Stimulated activated CD4-positive, alpha-beta T cell treated with anti-CD3 and anti-CD28 coated beads, Interleukin-12 subunit alpha, Interleukin-12 subunit beta, amount 100 ng/mL, for 48 hours (primary cell): ENCODE data around the gene ETDA.
"Not testable (repeated sequence)": the region's sequence is repeated elsewhere in the genome, so short reads cannot be mapped to it uniquely, and the experiment has no call there.

ENCODE experiments used
- DNase-seq, 3 donors: peaks; one replicate each; pipeline ENCODE4 v3.0.0-alpha.2; 2020; ENCODE audit warnings: low read depth in 2 of 3, low spot score in 1 of 3

Gene ETDA

DNA sequence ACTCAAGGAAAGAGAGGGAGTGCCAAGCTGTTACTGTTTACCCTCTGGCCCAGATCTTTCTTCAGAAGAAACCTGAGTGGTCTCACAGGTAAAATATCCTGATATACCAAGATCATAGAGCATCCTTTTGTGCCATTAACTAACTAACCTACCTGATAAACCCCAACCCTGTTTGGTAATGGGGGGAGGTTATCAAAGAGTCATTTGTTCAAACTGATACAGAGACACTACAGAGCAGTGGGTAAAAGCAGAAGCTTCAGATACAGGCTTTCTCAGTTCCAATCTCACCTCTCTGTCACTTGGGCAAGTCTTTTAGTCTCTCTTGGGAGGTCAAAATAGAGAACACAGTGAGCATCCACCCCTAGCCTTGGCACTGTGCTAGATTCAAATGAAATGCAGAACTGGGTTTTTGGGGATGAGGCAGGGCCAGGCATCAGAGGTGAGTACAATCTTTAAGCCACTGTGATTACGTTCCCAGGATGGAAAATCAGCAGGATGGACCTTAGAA is at the start of gene ETDA:
TSS of gene ETDA (plus strand) at position 51 of the 508 bp plus-strand sequence. CDS start 1,216 bp downstream, outside the sequence.
- DNase-seq, result not testable (repeated sequence)

DNA sequence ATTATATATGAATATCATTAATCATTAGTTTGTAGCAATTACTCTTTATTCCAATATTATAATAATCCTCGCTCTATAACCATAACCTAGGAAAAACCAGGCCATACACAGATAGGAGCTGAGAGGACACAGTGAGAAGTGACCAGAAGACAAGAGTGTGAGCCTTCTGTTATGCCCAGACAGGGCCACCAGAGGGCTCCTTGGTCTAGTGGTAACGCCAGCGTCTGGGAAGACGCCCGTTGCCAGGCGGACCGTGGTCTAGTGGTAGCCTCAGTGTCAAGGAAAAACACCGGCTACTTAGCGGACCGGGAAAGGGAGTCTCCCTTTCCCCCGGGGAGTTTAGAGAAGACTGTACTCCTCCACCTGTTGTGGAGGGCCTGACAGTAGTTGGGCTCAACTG is 45.4 kb upstream of the ETDA start:
- DNase-seq, result peak in 1 of 3 donors; percentile 16

DNA sequence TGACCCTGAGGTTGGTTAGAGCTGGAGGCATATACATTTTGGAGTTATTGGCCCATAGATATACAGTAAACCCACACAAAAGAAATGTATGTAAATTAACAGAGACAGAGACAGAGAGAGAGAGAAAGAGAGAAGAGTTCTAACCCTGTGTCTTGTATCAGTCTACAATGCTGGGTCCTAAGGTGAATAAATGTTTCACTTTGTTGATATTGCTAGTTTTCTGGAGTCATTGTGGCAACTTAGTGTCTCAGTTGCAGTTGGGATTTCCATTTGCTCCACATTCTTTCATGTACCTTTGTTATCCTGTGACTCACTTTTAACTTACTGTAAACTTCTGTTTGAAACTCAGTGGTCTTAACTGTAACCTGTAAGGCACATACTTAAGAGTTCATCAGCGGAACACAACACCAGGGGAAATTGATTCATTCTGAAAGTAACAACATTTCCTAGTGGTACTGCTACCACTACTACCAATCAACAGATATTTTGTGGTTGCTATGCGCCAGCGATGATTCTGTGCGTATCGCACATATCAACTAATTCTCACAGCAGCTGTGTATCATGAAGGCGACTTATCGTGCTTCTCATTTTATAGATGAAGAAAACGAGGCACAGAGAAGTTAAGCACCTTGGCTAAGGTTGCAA is 38.5 kb upstream of the ETDA start:
- peak; percentile 16 to 53 (median 50) for DNase-seq

DNA sequence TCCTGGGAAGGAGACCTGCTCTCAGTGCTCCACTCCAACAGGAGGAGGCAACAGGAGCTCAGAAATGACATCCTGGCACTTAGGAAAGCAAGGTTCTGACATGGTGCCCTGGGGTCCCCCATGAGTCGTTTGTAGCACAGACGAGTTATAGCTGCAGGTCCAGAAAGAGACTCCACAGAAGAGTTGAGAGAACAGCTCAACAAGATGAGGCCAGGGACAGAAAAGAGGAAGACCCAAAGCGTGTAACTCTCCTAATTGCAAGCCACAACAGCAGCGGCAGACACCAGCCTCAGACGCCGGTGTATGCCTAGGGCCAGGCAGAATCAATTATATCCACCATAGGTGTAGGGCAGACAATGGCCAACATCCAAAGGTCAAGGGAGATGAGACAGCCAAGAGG is 5.9 kb upstream of the ETDA start:
- not testable (repeated sequence) for DNase-seq

DNA sequence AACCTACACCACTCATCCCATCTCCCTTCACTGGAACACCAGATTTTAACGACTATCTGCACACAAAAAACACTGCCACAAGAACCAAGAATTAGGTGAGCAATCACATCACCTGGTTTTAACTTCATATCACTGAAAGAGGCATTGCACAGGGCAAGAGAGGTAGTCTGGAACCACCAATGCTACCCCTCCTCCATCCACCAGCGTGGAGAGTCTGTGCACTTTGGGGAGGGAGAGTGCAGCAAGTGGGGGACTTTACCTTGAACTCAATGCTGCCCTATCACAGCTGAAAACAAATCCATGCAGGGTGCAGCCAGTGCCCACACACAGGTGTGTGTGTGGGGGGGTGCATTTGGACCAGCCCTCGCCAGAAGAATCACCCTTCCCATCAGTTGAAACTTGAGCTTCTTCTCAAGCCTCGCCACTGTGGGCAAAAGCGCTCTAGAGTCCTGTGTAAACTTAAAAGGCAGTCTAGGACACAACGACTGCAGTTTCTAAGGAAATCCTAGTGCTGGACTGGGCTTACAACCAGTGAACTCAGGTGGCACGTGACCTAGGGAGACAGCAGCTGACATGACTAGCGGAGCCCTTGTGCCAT is 4.3 kb downstream of the ETDA start:
- DNase-seq, result not testable (repeated sequence)

DNA sequence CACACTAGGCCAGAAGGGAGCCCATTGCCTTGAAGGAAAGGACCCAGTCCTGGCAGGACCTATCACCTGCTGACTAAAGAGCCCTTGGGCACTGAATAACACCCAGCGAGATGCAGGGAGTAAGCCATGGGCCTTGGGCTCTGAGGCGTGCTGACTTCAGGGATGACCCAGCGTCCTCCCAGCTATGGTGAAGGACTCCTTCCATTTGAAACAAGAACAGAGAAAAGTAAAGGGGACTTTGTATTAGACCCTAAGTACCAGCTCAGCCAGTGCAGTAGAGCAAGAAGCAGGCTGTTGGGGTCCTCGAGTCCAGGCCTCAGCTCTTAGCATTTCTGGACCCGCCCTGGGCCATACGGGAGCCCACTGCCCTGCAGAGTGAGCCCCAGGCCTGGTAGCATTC is 5.1 kb downstream of the ETDA start:
- DNase-seq, result no peak

DNA sequence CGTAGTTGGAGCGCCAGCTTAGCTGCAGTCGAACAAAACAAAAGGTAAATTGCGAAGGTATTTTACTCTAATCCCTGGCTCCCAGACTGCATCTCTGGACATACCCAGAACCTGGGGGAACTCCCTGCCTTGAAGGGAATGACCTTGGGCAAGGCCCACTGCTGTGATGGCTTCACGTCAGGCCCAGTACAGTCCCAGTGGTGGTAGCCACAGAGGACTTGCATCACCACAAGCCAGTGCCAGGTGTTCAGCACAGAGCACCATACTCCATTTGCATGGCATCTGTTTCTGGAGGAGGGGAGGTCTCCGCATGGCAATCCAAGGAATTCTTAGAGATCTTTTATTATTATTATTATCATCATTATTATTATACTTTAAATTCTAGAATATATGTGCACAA is 5.6 kb downstream of the ETDA start:
- no peak for DNase-seq

DNA sequence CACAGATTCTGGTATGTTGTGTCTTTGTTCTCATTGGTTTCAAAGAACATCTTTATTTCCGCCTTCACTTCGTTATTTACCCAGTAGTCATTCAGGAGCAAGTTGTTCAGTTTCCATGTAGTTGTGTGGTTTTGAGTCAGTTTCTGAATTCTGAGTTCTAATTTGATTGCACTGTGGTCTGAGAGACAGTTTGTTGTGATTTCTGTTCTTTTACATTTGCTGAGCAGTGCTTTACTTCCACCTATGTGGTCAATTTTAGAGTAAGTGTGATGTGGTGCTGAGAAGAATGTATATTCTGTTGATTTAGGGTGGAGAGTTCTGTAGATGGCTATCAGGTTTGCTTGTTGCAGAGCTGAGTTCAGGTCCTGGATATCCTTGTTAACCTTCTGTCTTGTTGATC is 9.1 kb downstream of the ETDA start:
- DNase-seq, result not testable (repeated sequence)

DNA sequence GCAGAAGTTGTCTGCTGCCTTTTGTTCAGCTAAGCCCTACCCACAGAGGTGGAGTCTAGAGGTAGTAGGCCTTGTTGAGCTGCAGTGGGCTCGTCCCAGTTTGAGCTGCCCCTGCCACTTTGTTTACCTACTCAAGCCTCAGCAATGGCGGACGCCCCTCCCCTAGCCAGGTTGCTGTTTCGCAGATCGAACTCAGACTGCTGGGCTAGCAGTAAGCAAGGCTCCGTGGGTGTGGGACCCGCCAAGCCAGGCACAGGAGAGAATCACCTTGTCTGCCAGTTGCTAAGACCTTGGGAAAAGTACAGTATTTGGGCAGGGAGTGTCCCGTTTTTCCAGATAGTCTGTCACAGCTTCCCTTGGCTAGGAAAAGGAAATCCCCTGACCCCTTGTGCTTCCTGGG is 11.5 kb downstream of the ETDA start:
- not testable (repeated sequence) for DNase-seq

DNA sequence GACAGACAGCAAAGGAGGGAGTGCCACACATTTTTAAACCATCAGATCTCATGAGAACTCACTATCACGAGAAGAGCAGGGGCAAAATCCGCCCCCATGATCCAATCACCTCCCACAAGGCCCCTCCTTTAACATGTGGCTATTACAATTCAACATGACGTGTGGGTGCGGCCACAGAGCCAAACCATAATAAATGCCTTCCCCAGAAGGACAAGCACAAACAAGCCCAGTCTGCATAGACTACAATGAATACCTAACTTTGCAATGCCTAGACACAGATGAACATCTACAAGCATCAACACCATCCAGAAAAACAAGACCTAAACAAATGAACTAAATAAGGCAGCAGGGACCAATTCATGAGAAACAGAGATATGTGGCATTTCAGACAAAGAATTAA is 12.3 kb downstream of the ETDA start:
- no peak for DNase-seq

DNA sequence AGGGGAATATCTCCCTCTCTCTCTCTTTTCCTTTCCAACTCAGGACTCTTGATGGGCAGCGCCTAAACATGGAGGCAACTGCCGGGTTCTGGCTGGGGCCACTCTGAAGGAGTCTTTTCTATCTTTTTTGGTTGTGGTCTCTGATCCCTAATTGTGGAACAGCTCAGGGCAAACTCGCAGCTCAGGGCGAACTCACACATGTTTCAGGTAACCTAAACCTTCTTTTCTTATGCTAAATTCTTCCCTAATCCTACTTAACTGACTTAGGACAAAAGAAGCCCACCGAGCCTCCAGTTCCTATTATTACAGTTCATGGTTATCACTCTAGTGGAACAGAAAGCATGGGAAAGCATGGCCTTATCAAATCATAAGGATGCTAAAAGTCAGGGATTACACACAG is 21.3 kb downstream of the ETDA start:
- DNase-seq, result no peak

DNA sequence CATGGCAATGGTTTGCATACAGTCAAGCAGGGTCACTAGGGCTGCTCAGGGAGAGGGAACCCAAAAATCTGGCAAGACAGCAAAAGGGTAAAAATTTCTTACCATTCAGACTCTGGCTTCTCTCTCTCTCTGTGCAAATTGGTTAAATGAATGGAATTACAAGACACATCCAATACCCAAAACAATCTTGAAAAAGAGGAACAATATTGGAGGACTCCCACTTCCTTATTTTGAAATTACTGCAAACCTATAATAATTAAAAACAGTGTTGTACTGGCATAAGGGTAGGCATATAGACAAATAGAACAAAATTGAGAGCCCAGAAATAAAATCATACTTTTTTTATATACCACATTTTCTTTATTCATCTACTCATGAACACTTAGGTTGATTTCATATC is 24.1 kb downstream of the ETDA start:
- no peak for DNase-seq

DNA sequence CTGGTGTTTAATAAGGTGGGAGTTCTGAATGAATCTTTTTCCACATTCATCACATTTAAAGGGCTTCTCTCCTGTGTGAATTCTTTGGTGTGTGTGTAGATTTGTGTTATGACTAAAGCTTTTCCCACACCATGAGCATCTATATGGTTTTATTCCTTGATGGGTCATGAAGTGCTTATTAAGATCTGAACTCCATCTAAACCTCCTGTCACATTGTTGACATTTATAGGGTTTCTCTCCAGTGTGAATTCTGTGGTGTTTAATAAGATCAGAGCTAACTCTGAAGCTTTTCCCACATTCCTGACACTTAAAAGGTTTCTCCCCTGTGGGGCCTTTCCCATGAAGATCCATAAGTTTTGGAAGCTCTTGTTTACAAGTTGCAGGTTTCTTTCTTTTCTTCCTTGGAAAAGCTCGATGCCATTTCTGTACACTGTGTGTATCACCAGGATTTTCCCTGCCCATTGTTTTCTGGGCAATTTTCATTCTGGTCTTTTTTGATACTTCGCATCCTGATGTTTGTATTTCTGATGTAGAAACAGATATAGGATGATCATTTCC is 35.5 kb downstream of the ETDA start:
- DNase-seq, result no peak

DNA sequence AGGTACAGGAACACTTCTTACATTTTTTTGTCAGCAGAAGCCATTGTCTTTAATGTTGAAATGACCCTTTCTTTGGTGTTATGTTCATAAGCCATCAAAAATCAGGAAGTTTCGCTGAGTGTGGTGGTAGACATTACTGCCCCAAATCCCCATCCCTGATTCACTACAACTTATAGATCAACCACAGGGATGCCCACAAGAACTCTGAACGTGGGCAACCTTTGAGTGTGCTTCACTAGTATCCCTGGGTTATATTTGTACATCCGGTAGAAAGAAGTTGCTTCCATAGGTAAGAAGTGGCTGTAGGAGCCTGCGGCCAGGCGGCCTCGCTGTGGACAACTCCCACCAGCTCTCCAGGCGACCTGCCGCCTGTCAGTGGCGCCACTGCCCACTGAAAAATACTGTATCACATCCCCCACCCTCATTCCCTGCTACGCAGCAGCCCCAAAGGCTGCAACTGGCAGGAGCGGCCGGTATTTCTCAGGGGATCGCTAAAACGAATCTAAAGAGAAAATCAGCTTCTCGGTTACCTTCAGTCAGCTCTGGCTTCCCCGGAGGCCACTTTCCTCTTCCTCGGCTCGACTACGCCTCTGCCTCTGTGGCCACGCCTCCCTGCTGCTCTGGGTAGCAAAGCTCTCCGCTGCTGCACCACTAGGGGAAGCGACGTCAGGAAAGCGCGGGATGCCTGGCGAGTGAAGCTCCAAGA is 43.5 kb downstream of the ETDA start:
- peak; percentile 34 to 58 (median 46) for DNase-seq

DNA sequence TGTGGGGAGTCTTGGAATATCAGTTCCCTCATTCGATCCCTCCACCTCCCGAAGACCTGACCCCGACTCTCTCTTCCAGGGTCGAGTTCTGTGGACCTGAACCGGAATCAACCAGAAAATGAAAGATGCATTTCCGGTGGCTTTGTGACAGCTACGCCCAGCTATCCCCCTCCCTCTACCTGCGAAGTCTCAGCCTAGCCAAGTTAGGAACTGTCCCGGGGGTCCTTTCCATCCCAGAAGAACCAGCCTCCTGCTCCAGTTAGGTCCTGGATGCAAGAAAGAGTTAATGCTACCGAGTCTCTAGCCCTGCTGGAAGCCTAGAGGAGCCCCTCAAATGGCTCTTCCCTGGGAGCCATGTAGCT is 44.1 kb downstream of the ETDA start:
- DNase-seq, result no peak

DNA sequence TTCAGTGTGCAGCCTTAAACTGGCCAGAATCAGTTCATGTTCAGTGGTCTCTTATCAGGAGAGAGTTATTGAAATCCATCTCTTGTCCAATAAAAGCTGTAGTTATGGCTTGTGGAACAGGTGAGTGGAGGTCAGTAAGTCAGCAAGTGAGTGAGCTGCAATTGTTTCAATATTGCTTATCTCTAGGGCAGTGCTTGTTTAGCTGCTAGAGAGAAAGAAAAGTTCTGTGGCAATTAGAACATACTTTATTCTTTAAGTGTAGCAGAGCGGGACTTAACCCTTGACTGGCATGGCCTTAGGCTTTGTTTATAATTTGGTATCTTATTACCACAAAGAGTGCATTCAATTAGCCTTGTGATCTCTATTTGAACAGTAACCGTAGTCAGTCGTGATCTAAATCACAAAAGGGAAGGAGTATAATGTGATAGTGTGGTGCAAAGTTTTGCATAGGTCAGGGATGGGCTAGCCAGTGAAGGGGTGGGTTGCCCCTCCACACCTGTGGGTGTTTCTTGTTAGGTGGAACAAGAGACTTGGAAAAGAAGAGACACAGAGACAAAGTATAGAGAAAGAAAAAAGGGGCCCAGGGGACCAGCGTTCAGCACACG is 50.5 kb downstream of the ETDA start:
- DNase-seq, result no peak
